ENCODE data around the gene LRRC49. TPM values are rescaled to one million over a fixed set of nuclear protein-coding genes. Genes with fewer than 3 reads are reported as not detected.

Gene LRRC49
- total RNA-seq, 1 experiment from 2014 or later = 8.3 TPM

GRCh38 chr15:71082803-71083202 is 190.2 kb downstream of the LRRC49 start:
- H3K56ac ChIP-seq (ENCODE audit: insufficient read length, low read depth, low read length) = no peak overlapping the region
- peaks cover 15% of the 10 kb centered on the region; the same call in 1 of the 2 replicates for H3K27me3 ChIP-seq (ENCODE audit: insufficient read depth, low read length)
- H2BK15ac ChIP-seq (ENCODE audit: low read depth, low read length) = no peak overlapping the region
- peaks cover 10% of the 10 kb centered on the region; the same call in 1 of the 2 replicates for H3K4me1 ChIP-seq (ENCODE audit: insufficient read depth, low read length)
- no peak overlapping the region for H3K4me2 ChIP-seq (ENCODE audit: insufficient read depth, insufficient read length, low read length)
- Mint-ChIP-seq H3K4me3 (no peak overlapping the region), H3K4me1 (peaks cover 27 to 28% of the 10 kb centered on the region in 2 experiments), H3K27ac (no peak overlapping the region), H3K9me3 (peaks cover 9 to 23% of the 10 kb centered on the region in 2 experiments), H3K36me3 (ENCODE audit: insufficient read depth in 1 of 3, low read depth in 3 of 3) (peaks cover 3 to 24% (median 7%) of the 10 kb centered on the region in 3 experiments; a peak in 6 of 7 replicates), H3K27me3 (ENCODE audit: low read depth) (peaks cover 98% of the 10 kb centered on the region)
- no CpG with 5 or more reads among the region's 5 CpGs for WGBS (ENCODE audit: extremely low coverage, insufficient read length, low lambda C conversion rate)
- H3K23me2 ChIP-seq (ENCODE audit: insufficient read length, low read depth, low read length, poor library complexity, severe bottlenecking) = no peaks in the 10 kb centered on the region
- no peaks in the 10 kb centered on the region for H3K9me3 ChIP-seq (ENCODE audit: control insufficient read depth, low read depth, low read length)
- no peak overlapping the region for H4K5ac ChIP-seq (ENCODE audit: insufficient read length, low read depth, low read length)
- H4K20me1 ChIP-seq (ENCODE audit: control insufficient read depth, insufficient read depth, insufficient read length) = no peaks in the 10 kb centered on the region
- no peak overlapping the region for H3K27ac ChIP-seq (ENCODE audit: insufficient read length, low read depth, low read length)
- H2BK20ac ChIP-seq (ENCODE audit: low read depth, low read length, poor library complexity, severe bottlenecking) = no peak overlapping the region
- TF ChIP-seq CTCF (conservative IDR thresholded peaks at IDR 0.05) = no peak
- H4K91ac ChIP-seq (ENCODE audit: insufficient read length, low read depth, low read length) = no peak overlapping the region
- no peaks in the 10 kb centered on the region for H3K79me2 ChIP-seq (ENCODE audit: insufficient read depth, low read length)
- H4K8ac ChIP-seq (replicated peaks; ENCODE audit: insufficient read length, low read depth, low read length) = no peak overlapping the region
- no peaks in the 10 kb centered on the region for H3K79me1 ChIP-seq (ENCODE audit: insufficient read depth, low read depth, low read length, poor library complexity, severe bottlenecking)
- H3K23ac ChIP-seq (ENCODE audit: insufficient read length, low read depth, low read length) = no peak overlapping the region
- no peak overlapping the region for H3K4ac ChIP-seq (ENCODE audit: low read depth, low read length)
- no peak overlapping the region for H2AFZ ChIP-seq (ENCODE audit: low read length)
- H2BK5ac ChIP-seq (ENCODE audit: insufficient read length, low read length) = no peak overlapping the region
- no peak overlapping the region for H3K18ac ChIP-seq (ENCODE audit: insufficient read length, low read depth, low read length)
- DNase-seq = no peak
- no peak overlapping the region for H2BK120ac ChIP-seq (ENCODE audit: low read depth, low read length, poor library complexity, severe bottlenecking)
- H3T11ph ChIP-seq (ENCODE audit: low read length) = no peak overlapping the region
- no peak overlapping the region for H2BK12ac ChIP-seq (ENCODE audit: insufficient read length, low read depth, low read length)
- no peak overlapping the region for H3K14ac ChIP-seq (ENCODE audit: insufficient read depth, low read length)
- H2AK5ac ChIP-seq (ENCODE audit: insufficient read length, low read length) = no peak overlapping the region
- H3K9ac ChIP-seq (ENCODE audit: extremely low read depth, insufficient read length, low read length) = no peak overlapping the region
